AG08395 (cell line): ENCODE measurements around the gene SLC9A2.

Experiments
- DNase-seq: peaks from one replicate; pipeline ENCODE4 v3.0.0; 2012; ENCODE audit warnings: mixed read lengths, low spot score

The SLC9A2 gene

DNA sequence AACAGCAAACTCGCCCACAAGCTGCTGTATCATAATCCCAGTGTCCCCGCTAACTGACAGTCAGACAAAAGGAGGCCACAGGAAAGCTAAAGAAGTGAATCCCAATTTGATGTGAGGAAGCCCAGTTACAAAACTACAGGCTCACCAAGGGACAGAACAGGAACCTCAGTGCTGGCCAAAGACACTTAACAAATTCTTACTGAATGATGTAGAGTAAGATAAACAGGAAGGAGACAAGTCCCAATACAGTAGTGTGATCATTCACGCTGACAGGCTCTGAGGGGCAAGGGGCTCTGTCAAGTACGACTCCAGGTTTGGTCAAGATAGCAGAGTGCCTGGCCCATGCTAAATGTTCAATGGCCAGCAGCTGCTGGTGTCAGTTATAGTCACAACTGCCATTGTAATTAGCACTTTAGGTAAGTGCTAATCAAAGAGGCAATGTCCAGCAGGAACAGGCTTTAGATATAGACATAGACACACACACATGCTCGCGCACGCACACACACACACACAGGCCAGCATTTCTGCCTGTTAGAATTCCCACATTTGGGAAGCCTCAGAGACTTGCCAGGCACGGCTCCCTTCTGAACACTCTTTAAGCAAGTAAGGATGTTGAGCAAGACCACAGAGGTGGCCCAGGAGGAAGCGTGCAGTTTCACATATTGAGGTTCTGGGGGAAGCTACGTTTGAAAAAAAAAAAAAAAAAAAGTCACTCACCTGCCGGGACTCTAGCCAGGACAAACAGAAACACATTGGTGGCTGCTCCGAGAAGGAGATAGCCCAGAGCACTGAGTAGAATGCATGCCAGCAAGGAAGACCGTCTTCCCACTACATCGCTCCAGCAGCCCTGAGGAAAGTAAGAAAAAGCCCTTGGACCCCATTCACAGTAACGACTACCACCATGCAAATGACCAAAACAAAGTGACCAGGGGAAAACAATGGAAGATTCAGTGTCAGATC lies 107.1 kb downstream of the SLC9A2 start:
- DNase-seq: no peak

- no peak for DNase-seq
These were observed 116.2 kb downstream of the SLC9A2 start for GRCh38 chr2:102735416-102736109.

DNA sequence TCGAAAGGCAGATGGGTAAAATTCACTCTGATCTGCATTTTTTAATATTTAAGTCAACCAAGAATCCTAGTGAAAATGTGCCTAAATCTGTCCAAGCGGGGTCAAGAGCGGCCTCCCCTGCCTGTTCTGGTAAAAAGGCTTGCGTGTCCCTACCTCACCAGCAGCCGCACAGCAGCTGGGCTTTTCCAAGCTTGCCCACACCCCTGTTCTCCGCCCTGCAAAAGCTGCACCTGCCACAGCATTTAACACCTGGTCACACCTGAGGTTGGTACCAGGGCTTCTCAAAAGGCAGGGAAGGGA lies 116.7 kb downstream of the SLC9A2 start:
- DNase-seq: no peak

- DNase-seq: peak; percentile 92
These were observed 117.4 kb downstream of the SLC9A2 start for GRCh38 chr2:102736410-102737409.

DNA sequence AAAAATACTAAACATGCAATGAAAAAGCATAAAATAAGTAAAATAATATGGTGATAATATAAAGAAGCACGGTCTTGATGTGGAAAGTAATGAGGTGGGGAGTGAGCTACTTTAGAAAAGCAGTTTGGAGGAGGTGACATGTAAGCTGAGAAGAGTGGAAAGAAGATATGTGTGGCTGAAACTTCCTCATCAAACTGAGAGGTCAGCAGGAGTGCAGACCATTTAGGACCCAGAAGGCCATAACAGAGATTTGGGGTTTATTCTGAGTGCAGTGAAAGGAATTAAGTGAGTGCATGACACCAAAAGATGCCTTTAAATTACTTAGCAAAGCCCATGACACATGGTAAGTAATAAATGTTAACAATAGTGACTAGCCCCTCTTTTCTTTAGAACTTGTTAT lies 118.1 kb downstream of the SLC9A2 start:
- no peak for DNase-seq

- no peak for DNase-seq
These were observed 123.9 kb downstream of the SLC9A2 start for GRCh38 chr2:102743259-102743658.

- DNase-seq: no peak
These were observed 128.8 kb downstream of the SLC9A2 start for GRCh38 chr2:102748107-102748506.

GRCh38 chr2:102749938-102750337 lies 130.6 kb downstream of the SLC9A2 start:
- no peak for DNase-seq

DNA sequence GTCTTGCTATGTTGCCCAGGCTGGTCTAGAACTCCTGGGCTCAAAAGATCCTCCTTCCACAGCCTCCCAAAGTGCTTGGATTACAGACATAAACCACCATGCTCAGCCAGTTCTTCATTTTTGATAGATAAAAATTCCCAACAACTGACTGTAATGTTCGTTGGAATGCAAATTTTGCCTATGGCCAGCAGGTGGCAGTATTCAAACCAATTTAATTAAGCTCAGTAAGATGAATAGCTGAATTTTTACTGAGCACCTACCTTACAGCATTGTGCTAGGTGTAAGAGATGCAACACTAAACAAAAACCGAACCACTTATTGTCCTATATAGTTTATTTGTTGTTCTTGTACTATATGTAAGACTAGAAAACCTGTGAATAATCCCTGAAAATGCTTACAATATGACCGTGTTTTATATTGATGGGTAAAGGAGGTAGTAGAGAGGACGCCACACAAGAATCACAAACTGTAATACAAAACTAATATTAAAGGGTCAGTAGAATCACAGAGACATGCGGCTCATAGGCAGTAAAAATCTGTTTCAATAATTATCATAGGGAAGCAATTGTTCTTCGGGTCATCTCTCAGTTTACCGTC lies 134.3 kb downstream of the SLC9A2 start:
- DNase-seq: peak; percentile 46

DNA sequence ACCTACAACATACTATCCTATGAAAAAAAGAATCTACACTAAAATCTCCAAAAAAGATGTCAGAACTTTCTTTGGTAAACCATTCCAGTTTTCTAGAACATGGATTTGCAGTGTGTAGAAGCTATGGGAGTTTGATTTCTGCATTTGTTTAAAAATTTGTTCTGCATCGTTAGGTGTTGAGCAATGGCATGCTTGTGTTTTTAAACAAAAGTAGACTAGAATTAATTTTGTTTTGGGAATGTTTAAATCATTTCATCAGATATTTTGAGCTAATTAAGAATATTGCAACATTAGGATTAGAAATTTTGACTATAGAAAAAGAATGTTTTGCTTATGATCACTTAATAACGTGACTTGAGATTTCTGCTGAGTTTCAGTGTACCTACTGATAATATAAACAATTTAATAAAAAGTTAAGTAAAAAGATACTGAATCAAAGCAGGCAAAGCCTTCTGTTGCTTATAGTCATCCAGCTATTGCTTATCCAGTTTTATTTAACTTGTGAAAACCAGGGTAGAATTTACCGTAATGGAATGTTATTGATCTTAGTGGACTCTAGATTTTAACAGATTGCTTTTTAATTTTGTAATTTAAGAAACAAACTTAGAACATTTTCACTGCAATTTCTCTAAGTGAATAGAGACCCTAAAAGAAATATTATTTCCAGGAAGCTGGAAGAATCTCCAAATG lies 135.2 kb downstream of the SLC9A2 start:
- DNase-seq: no peak

- DNase-seq: no peak
These were observed 135.9 kb downstream of the SLC9A2 start for GRCh38 chr2:102755284-102755683.

DNA sequence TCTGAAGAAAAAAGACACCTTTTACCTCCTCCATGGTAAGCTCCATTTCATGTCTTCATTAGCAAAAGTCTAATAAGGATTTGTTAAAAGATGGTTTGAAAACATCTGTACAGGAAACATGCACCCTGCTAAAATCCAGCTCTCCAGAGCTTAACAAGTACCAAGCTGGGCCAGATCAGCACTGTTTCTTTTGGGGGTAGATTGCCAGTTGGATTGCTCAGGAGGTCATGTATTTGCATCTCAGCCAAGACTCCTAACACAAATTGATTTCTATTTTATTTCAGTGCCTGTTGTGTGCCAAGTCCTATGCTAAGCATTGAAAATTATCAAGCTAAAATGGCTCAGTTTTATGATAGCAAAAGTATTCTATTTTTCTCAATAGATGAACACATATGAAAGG lies 139.1 kb downstream of the SLC9A2 start:
- no peak for DNase-seq
